HL-60/S4 (cell line): Measurements from ENCODE around the gene ELMO1.

Source experiments
- in situ Hi-C: fragments of 300-500 bp; cut with MboI; formaldehyde crosslinking; loops from 2 replicates; pipeline ENCODE4 v1.14.3; 2022; ENCODE audit warnings: low sequenced_read_pairs

Gene ELMO1

GRCh38 chr7:37198906-37199485 is 249.7 kb downstream of the ELMO1 start:
- in situ Hi-C loops, result loop anchor here (25.0 kb wide), 2 partner anchors 212 to 537 kb away; no protein-coding TSS in a partner anchor

- in situ Hi-C loops, result loop anchor here (25.0 kb wide), 2 partner anchors 211 to 536 kb away; no protein-coding TSS in a partner anchor
Observed at GRCh38 chr7:37198041-37198905, 250.4 kb downstream of the ELMO1 start.

DNA sequence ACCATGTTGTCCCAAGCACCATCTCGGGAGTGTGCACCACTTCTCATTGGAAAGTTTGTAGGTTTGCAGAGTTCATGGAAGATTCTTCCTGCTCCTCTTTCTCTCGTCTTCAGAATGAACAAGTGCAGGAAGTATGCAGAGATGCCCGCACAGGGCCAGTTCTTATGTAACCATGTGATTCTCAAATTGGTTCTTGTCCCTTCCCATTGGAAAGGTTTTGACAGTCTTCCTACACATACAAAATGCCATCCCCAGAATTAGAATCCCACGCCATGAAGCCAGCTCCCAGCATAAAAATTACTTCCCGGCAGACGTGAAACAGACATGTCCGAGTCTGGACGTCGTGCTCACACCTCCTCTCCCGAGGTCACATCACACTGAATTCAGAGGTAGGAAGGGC is 251.6 kb downstream of the ELMO1 start:
- in situ Hi-C loops, result loop anchor here (25.0 kb wide), 2 partner anchors 210 to 535 kb away; no protein-coding TSS in a partner anchor

GRCh38 chr7:37196676-37197075 is 252.0 kb downstream of the ELMO1 start:
- in situ Hi-C loops, result loop anchor here (25.0 kb wide), 2 partner anchors 209 to 534 kb away; no protein-coding TSS in a partner anchor

- in situ Hi-C loops, result loop anchor here (25.0 kb wide), 2 partner anchors 208 to 533 kb away; no protein-coding TSS in a partner anchor
Observed at GRCh38 chr7:37195388-37195787, 253.3 kb downstream of the ELMO1 start.

DNA sequence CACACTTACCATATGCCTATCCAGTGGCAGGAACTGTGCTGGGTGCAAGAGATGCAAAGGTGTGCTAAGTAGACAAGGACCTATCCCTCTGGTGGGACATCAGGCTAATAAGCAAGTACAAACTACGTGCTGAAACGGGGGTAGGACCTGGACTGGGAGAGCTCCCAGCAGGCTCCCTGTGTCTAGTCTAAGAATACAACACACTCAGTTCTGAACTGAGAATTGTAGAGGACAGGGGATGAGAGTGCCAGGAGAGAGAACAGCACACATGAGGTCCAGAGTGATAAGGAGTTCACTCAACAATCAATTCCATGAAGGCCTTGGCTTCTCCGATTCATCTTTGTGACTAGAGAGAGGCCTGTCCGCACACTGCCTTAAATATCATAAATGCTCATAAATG is 253.7 kb downstream of the ELMO1 start:
- in situ Hi-C loops, result loop anchor here (25.0 kb wide), 2 partner anchors 208 to 533 kb away; no protein-coding TSS in a partner anchor

GRCh38 chr7:37193775-37194135 is 254.9 kb downstream of the ELMO1 start:
- in situ Hi-C loops, result loop anchor here (25.0 kb wide), 2 partner anchors 206 to 531 kb away; no protein-coding TSS in a partner anchor

DNA sequence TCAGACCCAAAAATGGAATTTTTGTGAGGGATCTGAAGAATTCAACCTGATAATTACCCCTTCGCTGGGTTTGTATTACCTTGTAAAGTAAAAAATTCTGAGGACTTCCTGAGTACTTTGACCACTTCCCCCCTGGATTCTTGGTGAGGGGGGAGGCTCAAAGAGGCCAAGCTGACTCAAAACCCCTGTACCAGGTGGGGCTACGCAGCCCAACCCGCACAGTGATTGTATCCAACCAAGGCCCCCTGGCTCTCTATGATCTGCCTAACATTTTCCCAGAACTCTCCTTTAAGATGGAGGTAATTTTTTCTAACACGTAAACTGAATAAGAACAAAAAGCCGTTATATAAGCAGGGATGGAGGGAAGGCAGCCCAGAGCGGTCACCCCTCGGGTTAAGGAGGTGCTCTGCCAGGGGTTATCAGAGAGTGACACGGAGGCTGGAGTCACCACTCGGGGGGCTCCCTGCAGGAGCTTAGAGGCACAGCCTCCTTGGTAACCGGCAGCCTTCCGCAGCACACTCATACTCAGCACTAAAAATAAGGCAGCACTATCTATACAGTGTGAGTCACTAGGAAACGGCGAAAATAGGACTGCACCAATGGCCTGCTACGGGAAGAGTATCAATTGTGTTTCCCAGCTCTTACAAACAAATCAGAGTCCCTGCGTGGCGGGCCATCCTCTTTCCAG is 255.4 kb downstream of the ELMO1 start:
- in situ Hi-C loops, result loop anchor here (25.0 kb wide), 2 partner anchors 206 to 531 kb away; no protein-coding TSS in a partner anchor

DNA sequence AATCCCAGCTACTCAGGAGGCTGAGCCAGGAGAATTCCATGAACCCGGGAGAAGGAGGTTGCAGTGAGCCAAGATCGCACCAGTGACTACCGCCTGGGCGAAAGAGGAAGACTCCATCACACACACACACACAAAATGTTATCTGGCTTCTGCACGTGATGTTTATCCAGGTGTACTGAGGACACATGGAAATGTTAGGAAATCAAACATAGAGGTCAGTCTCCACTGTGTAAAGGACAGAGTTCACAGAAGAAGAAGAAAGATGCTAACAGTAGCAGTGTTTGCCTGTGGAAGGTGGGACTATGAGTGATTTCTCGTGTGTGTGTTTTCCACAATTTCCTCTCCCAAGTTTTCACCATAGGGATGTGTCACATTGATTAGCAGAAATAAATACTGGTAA is 256.9 kb downstream of the ELMO1 start:
- in situ Hi-C loops, result loop anchor here (25.0 kb wide), 2 partner anchors 204 to 529 kb away; no protein-coding TSS in a partner anchor

DNA sequence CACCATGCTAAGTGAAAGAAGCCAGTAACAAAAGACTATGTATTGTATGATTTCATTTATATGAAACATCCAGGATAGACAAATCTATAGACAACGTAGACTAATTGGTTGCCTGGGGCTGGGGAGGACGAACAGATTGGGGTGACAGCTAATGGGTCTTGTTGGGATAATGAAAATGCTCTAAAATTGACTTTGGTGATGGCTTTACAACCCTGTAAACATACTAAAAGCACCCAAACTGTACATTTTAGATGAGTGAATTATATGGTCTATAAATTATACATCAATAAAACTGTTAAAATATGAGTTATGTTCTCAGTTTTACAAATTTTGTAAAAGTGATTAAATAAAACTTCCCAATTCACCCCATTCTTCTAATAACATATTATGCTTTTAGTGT is 261.5 kb downstream of the ELMO1 start:
- in situ Hi-C loops, result loop anchor here (25.0 kb wide), 2 partner anchors 200 to 525 kb away; no protein-coding TSS in a partner anchor

DNA sequence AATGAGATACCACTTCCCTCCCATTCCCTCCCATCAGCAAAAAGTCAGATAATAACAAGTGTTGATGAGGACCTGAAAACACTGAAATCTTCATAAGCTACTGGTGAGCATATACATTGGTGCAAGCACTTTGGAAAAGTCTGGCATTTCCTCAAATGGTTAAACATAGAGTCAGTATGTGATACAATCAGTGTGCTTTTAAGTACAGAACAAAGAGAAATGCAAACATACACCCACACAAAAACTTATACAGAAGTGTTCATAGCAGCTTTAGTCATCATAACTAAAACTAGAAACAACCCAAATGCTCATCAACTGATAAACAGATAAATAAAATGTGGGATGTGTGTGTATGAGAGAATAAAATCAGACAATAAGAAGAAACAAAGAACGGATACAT is 261.9 kb downstream of the ELMO1 start:
- in situ Hi-C loops, result loop anchor here (25.0 kb wide), 2 partner anchors 199 to 524 kb away; no protein-coding TSS in a partner anchor

DNA sequence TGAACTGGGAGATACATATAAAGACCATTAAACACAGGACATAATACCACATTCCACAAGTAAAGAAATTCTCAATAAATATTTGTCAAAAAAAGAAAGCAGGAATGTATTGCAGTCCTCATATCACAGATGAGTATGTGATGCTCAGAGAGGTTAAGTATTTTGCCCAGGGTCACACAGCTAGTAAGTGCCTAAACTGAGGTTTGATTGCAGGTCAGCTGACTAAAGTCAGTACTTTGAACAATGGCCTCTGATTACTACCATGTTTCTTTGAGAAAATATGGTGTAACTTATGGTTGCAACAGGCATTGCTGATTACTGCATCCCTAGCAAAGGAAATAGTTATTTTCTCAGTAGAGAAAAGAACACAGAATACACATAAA is 267.1 kb downstream of the ELMO1 start:
- in situ Hi-C loops, result loop anchor here (25.0 kb wide), 2 partner anchors 194 to 519 kb away; no protein-coding TSS in a partner anchor

DNA sequence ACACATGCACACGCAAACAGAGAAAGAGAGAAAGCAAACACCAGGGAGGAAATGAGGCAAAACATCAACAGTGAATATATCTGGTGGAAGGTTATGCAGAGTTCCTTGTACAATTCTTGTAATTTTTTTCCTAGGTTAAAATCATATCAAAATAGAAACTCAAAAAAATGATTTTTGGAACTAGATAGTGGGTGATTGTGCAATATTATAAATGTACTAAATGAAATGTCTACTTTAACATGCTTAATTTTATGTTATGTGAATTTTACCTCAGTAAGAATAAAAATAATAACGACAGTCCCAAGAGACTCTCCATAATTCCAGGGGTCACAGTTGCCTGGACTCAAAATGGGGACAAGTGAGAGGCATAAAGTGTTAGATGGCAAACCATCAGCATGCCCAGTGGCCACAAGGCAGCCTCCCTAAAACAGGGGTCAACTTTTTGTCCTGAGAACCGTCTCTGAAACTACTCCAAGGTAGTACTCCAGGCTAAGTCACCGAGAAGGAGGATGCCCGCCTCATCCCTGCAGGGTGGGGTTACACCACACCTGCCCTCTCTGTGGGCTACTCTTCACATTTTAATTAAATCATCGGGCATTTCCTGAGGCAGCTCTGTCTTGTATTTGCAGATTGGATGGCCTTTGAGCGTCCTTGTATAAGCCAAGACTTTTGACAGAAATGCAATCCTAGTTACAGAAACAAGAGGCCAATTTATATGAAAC is 267.7 kb downstream of the ELMO1 start:
- in situ Hi-C loops, result loop anchor here (25.0 kb wide), 2 partner anchors 194 to 519 kb away; no protein-coding TSS in a partner anchor

DNA sequence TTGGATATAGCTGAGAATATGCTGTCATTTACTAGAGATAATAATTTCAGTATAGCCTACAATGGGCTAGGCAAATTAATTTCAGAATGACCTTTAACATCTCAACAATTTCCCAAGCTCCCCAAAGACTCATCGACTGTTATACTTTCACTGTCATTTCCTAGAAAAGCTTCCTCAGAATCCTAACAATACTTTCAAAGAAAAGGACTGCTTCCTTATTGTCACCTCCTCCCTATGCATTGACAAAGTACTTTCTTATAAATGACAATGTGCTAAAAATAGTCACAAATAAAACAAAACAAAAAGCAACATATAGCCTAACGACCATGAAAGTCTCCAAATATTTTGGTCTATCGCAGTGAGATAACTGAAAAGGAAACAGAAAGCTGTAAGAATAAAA is 272.6 kb downstream of the ELMO1 start:
- in situ Hi-C loops, result loop anchor here (25.0 kb wide), 2 partner anchors 189 to 514 kb away; no protein-coding TSS in a partner anchor

DNA sequence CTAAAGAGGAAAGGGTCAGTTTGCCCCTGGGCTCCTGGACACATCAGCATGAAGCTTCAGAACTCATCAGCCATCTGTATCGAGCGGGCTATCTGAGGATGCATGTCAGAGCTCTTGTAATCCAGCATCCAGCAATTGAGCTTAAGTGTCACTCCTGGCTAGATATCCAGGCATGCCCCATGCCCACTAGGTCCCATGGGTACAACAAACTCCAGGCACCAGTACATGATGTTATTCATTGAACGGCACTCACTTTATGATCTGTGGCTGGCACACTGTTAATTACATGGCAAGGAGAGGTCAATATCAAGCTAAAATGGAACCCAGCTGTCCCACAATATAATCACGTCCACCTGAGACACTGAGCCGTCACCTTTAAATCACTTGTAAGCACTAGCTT is 274.2 kb downstream of the ELMO1 start:
- in situ Hi-C loops, result no loop called here

GRCh38 chr7:37173670-37174069 is 275.0 kb downstream of the ELMO1 start:
- in situ Hi-C loops, result no loop called here

GRCh38 chr7:37162106-37162505 is 286.6 kb downstream of the ELMO1 start:
- in situ Hi-C loops, result no loop called here

DNA sequence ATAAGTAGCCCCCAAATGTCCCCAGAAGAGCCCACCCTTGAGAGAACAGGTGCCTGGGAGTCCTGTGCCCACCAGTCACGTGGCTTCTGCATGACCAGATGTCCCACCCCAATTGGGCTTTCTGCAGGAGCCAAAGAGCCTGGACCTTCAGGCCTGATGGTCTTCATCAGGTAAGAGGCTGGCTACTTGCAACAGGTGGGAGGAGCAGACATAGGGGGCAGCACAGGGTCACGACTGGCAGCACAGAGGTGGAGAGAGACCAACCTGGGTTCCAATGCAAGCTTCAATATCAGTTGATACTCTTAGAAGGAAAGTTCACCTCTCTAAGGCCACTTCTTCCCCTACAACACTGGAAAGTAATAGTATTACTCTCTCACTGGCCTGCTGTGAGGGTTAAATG is 288.0 kb downstream of the ELMO1 start:
- in situ Hi-C loops, result no loop called here

DNA sequence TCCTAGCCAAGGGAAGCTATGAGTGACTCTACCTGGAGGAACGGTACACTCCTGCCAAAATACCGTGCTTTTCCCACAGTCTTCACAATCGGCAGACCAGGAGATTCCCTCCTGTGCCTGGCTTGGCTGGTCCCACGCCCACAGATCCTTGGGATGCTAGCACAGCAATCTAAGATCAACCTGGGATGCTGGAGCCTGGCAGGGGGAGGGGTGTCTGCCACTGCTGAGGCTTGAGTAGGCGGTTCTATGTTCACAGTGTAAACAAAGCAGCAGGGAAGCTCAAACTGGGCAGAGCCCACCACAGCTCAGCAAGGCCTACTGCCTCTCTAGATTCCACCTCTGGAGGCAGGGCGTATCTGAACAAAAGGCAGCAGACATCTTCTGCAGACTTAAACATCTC is 295.3 kb downstream of the ELMO1 start:
- in situ Hi-C loops, result no loop called here

GRCh38 chr7:37151741-37152413 is 296.8 kb downstream of the ELMO1 start:
- in situ Hi-C loops, result no loop called here
